ENCODE measurements around the gene PPP1CA.

GRCh38 chr11:67393437-67393836 lies 8.2 kb downstream of the PPP1CA start:
- TF ChIP-seq POLR2A (IDR thresholded peaks at IDR 0.05) (no peak), CTCF (IDR thresholded peaks at IDR 0.05) (no peak)
